Measurements from ENCODE around the gene RAVER1.

- no peak for TF ChIP-seq CTCF (IDR thresholded peaks at IDR 0.05; ENCODE audit: low read depth, low read length)
- TF ChIP-seq POLR2A (IDR thresholded peaks at IDR 0.05; ENCODE audit: extremely low read depth, insufficient read length): no peak
- no peak for TF ChIP-seq MAX (IDR thresholded peaks at IDR 0.05; ENCODE audit: low read depth, low read length)
Measured at GRCh38 chr19:10328558-10329429, 4.5 kb downstream of the RAVER1 start.

Data from NB4 (cell line).